22Rv1 (cell line): ENCODE results near the gene SETD2.

Experiments
- H3K27ac ChIP-seq: fragments of 450-650 bp; 2 replicates; pipeline ENCODE4 v1.5.1; 2017
- CTCF ChIP-seq: fragments of 450-650 bp; IDR thresholded peaks from 2 replicates; pipeline ENCODE4 v1.5.1; 2017; ENCODE audit warnings: mild to moderate bottlenecking
- ZFX ChIP-seq: fragments of 450-650 bp; IDR thresholded peaks from 2 replicates; pipeline ENCODE4 v1.6.1; 2017; ENCODE audit warnings: antibody characterized with exemption, borderline replicate concordance

The SETD2 gene

GRCh38 chr3:46993986-46994385, 169.9 kb downstream of the SETD2 start:
- no peak overlapping the region for H3K27ac ChIP-seq
- TF ChIP-seq ZFX (no peak), CTCF (no peak)

GRCh38 chr3:46993292-46993691, 170.6 kb downstream of the SETD2 start:
- TF ChIP-seq CTCF (no peak), ZFX (no peak)
- no peak overlapping the region for H3K27ac ChIP-seq

- no peak overlapping the region for H3K27ac ChIP-seq
- TF ChIP-seq CTCF, result no peak
- no peak for TF ChIP-seq ZFX
These were observed 171.7 kb downstream of the SETD2 start for GRCh38 chr3:46992231-46992630.

- no peak overlapping the region for H3K27ac ChIP-seq
- TF ChIP-seq ZFX, result no peak
- TF ChIP-seq CTCF, result no peak
These were observed 172.3 kb downstream of the SETD2 start for GRCh38 chr3:46991406-46992165.

- H3K27ac ChIP-seq, result no peak overlapping the region
- TF ChIP-seq ZFX (no peak), CTCF (no peak)
These were observed 173.1 kb downstream of the SETD2 start for GRCh38 chr3:46990573-46991374.

- no peak overlapping the region for H3K27ac ChIP-seq
- TF ChIP-seq CTCF, result no peak
These were observed 174.6 kb downstream of the SETD2 start for GRCh38 chr3:46989146-46989810.
